ENCODE data around the gene SLC25A12.

DNA sequence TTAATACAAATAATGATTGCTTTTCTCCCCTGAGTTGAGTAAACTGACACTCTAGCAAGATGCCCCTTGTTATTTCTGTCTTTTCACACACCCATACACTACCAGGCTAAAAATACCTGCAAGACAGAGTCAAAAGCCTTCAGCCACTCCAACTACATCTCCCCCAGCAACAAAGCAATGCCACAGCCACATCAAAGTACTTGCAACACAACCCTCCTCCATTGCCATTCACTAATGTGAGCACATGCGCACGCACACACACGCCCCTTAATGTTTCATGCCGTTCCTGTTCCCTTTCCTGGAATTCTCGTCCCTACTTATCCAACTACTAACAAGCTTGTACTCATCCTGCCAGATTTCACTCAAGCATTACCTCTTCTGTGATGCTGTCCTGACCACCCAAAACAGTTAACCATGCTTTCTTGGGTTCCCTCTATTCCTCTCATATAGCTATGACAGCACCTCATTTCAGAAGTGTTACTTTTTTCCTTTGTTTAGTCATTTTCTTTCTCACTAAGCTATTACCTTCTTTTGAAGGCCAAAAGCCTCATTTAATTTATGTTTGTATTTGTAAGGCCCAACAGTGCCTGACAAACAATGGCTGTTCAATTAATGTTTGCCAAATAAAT, 29.6 kb downstream of the SLC25A12 start:
- TF ChIP-seq, protein P1, sequence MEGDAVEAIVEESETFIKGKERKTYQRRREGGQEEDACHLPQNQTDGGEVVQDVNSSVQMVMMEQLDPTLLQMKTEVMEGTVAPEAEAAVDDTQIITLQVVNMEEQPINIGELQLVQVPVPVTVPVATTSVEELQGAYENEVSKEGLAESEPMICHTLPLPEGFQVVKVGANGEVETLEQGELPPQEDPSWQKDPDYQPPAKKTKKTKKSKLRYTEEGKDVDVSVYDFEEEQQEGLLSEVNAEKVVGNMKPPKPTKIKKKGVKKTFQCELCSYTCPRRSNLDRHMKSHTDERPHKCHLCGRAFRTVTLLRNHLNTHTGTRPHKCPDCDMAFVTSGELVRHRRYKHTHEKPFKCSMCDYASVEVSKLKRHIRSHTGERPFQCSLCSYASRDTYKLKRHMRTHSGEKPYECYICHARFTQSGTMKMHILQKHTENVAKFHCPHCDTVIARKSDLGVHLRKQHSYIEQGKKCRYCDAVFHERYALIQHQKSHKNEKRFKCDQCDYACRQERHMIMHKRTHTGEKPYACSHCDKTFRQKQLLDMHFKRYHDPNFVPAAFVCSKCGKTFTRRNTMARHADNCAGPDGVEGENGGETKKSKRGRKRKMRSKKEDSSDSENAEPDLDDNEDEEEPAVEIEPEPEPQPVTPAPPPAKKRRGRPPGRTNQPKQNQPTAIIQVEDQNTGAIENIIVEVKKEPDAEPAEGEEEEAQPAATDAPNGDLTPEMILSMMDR (conservative IDR thresholded peaks at IDR 0.05; ENCODE audit: low read depth, low read length) = no peak
- no peak for TF ChIP-seq EZH2 (IDR thresholded peaks at IDR 0.05; ENCODE audit: borderline replicate concordance, low read depth, low read length, poor library complexity, severe bottlenecking)
